ENCODE data around the gene UFSP1. TPM values are rescaled to one million over a fixed set of nuclear protein-coding genes. Genes with fewer than 3 reads are reported as not detected.

The UFSP1 gene
- total and polyA plus RNA-seq, 2 of the 13 experiments (the other 11 are each of a cell fraction or from before 2014, with no cell fraction given) = 0.65 to 3.3 TPM

DNA sequence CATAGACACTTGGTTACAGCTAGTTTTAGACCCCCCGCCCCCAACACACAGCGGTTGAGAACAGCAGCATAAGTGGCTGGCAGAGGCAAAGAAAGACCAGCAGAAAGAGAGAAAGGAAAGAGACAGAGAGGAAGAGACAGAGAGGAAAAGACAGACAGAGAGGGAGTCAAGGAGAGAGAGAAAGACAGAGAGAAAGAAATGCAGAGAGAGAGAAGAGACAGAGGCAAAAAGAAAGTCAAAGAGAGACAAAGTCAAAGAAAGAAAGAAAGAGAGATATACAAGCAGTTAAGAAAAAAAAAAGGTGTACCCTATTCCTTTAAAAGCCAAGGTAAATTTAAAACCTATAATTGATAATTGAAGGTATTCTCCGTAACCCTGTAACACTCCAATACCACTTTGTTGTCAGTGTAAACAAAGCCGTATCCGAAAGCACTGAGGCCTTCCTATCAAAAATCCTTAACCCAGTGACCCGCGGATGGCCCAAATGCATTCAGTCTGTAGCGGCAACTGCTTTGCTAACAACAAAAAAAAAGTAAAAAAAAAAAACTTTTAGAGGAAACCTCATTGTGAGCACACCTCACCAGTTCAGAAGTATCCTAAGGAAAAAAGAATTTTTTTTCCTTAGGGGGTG, 48.9 kb downstream of the UFSP1 start (continued):
- TF ChIP-seq, protein P1, sequence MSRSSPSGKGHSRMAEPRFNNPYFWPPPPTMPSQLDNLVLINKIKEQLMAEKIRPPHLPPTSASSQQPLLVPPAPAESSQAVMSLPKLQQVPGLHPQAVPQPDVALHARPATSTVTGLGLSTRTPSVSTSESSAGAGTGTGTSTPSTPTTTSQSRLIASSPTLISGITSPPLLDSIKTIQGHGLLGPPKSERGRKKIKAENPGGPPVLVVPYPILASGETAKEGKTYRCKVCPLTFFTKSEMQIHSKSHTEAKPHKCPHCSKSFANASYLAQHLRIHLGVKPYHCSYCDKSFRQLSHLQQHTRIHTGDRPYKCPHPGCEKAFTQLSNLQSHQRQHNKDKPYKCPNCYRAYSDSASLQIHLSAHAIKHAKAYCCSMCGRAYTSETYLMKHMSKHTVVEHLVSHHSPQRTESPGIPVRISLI (CRISPR knock-in tag; IDR thresholded peaks at IDR 0.05; ENCODE audit: borderline replicate concordance) = 0 out of 2 replicates have a peak, but pooled peaks have one; percentile 46
- TF ChIP-seq ZSCAN29 (CRISPR knock-in tag; conservative IDR thresholded peaks at IDR 0.05) (no peak), KLF6 (CRISPR knock-in tag; IDR thresholded peaks at IDR 0.05) (no peak), GATA4 (IDR thresholded peaks at IDR 0.05; ENCODE audit: borderline replicate concordance, low read depth) (no peak), NR2F6 (IDR thresholded peaks at IDR 0.05) (no peak), NR2F6 (CRISPR knock-in tag; IDR thresholded peaks at IDR 0.05) (peak; percentile 50), FOXA1 (IDR thresholded peaks at IDR 0.05) (no peak), FOXA1 (CRISPR knock-in tag; IDR thresholded peaks at IDR 0.05) (peak; percentile 50; the same call in 1 of the 2 replicates), SOX6 (IDR thresholded peaks at IDR 0.05) (no peak), SOX6 (CRISPR knock-in tag; IDR thresholded peaks at IDR 0.05) (0 out of 2 replicates have a peak, but pooled peaks have one; percentile 10)

DNA sequence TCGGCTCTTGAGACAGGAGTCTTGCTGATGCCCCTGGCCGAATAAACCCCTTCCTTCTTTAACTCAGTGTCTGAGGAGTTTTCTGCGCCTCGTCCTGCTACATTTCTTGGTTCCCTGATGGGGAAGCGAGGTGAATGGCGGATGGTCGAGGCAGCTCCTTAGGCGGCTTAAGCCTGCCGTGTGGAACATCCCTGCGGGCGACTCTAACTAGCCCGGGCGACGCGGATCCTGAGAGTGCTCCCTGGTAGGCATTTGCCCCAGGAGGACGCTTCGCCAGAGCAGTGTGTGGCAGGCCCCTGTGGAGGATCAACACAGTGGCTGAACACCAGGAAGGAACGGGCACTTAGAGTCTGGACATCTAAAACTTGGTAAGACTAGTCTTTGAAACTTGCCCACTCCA, 50.2 kb downstream of the UFSP1 start:
- H3K27ac ChIP-seq (ENCODE audit: extremely low read length, insufficient read depth, low read length) = no peak overlapping the region
- ATAC-seq = no peak
- peaks cover 32% of the 10 kb centered on the region for H3K4me1 ChIP-seq (ENCODE audit: insufficient read depth, low read length)
- intact Hi-C loops (cut with micrococcal nuclease; ENCODE audit: unreplicated experiment) (no loop called here), in situ Hi-C loops (cut with HindIII; ENCODE audit: extremely low pct_ligation_motif_present, low pct_unique_long_range_greater_than_20kb) (no loop called here)
- WGBS (ENCODE audit: low lambda C conversion rate) = 98% methylated on average over 18 of the region's 18 CpGs
- no TSS peak for BruUV-seq (replicated peaks)
- H3K9me3 ChIP-seq (ENCODE audit: low read length) = no peaks in the 10 kb centered on the region
- no peaks in the 10 kb centered on the region for H3K79me2 ChIP-seq (ENCODE audit: insufficient read depth, low read length)
- H4K20me1 ChIP-seq (ENCODE audit: insufficient read depth, low read length) = no peaks in the 10 kb centered on the region
- H3K36me3 ChIP-seq (replicated peaks in 1 of 2; ENCODE audit: control insufficient read depth in 1 of 2, insufficient read depth in 2 of 2, low read length in 2 of 2) = no peaks in the 10 kb centered on the region
- no peak overlapping the region for H3K4me2 ChIP-seq (ENCODE audit: low read depth, low read length)
- FAIRE-seq = no peak
- H3K4me3 ChIP-seq (replicated peaks in 1 of 3; ENCODE audit: insufficient read depth in 1 of 3, low read depth in 2 of 3, low read length in 3 of 3) = no peak overlapping the region
- no peaks in the 10 kb centered on the region for H3K27me3 ChIP-seq (ENCODE audit: control insufficient read depth in 1 of 2, insufficient read depth in 2 of 2, low read length in 2 of 2)
- H2AFZ ChIP-seq (ENCODE audit: low read length) = no peak overlapping the region
- no peak for DNase-seq (ENCODE audit: low spot score)
- no peak overlapping the region for H3K9ac ChIP-seq (ENCODE audit: insufficient read depth, low read depth, low read length)
- CTCF ChIA-PET (ENCODE audit: low intra/inter-chr PET ratio, low total read pairs) = no interaction called here
- POLR2A ChIA-PET = no interaction called here
- TF ChIP-seq SIN3A (IDR thresholded peaks at IDR 0.05; ENCODE audit: borderline replicate concordance, low read depth, low read length) (no peak), ZNF839 (CRISPR knock-in tag; IDR thresholded peaks at IDR 0.05; ENCODE audit: borderline replicate concordance) (no peak), NCOA5 (CRISPR knock-in tag; IDR thresholded peaks at IDR 0.05) (no peak), HNF4A (CRISPR knock-in tag; IDR thresholded peaks at IDR 0.05) (no peak), ZSCAN30 (CRISPR knock-in tag; IDR thresholded peaks at IDR 0.05) (no peak), POLR2AphosphoS2 (IDR thresholded peaks at IDR 0.05; ENCODE audit: low read depth, low read length) (no peak), STAT5B (CRISPR knock-in tag; IDR thresholded peaks at IDR 0.05) (no peak), ZSCAN22 (CRISPR knock-in tag; IDR thresholded peaks at IDR 0.05) (no peak), ZFP36L2 (CRISPR knock-in tag; IDR thresholded peaks at IDR 0.05) (no peak)
- TF ChIP-seq, protein P2, sequence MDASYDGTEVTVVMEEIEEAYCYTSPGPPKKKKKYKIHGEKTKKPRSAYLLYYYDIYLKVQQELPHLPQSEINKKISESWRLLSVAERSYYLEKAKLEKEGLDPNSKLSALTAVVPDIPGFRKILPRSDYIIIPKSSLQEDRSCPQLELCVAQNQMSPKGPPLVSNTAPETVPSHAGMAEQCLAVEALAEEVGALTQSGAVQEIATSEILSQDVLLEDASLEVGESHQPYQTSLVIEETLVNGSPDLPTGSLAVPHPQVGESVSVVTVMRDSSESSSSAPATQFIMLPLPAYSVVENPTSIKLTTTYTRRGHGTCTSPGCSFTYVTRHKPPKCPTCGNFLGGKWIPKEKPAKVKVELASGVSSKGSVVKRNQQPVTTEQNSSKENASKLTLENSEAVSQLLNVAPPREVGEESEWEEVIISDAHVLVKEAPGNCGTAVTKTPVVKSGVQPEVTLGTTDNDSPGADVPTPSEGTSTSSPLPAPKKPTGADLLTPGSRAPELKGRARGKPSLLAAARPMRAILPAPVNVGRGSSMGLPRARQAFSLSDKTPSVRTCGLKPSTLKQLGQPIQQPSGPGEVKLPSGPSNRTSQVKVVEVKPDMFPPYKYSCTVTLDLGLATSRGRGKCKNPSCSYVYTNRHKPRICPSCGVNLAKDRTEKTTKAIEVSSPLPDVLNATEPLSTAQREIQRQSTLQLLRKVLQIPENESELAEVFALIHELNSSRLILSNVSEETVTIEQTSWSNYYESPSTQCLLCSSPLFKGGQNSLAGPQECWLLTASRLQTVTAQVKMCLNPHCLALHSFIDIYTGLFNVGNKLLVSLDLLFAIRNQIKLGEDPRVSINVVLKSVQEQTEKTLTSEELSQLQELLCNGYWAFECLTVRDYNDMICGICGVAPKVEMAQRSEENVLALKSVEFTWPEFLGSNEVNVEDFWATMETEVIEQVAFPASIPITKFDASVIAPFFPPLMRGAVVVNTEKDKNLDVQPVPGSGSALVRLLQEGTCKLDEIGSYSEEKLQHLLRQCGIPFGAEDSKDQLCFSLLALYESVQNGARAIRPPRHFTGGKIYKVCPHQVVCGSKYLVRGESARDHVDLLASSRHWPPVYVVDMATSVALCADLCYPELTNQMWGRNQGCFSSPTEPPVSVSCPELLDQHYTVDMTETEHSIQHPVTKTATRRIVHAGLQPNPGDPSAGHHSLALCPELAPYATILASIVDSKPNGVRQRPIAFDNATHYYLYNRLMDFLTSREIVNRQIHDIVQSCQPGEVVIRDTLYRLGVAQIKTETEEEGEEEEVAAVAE (CRISPR knock-in tag; IDR thresholded peaks at IDR 0.05; ENCODE audit: borderline replicate concordance) = no peak

All from HepG2 (cell line).